Common myeloid progenitor, CD34-positive (primary cell): Measurements from ENCODE around the gene CRYGN. TPM values are rescaled to one million over a fixed set of nuclear protein-coding genes. Genes with fewer than 3 reads are reported as not detected.
A peak's percentile ranks its signal among the peaks of the same experiment; 100 is the strongest.

ENCODE experiments used
- CTCF ChIA-PET: fragments of 350-600 bp; sonication (Branson Sonifier 250); formaldehyde crosslinking; loops from one replicate; lab custom pipeline; 2021; ENCODE audit warnings: antibody characterized with exemption; lab: Charles Lee
- POLR2A ChIA-PET: fragments of 350-600 bp; sonication (Branson Sonifier 250); formaldehyde crosslinking; loops from one replicate; lab custom pipeline; 2021; ENCODE audit warnings: antibody characterized with exemption; lab: Charles Lee
- DNase-seq, 3 donors: peaks; one replicate each; pipeline versions ENCODE4 v3.0.0 to v3.0.0-alpha.2; 2013
- H3K27ac ChIP-seq, 2 experiments: 1 replicate in 1 of 2; 2 replicates in 1 of 2; pipeline ENCODE4 v1.7.0; 2013; ENCODE audit warnings: inconsistent platforms in 2 of 2, low read length in 2 of 2, mild to moderate bottlenecking in 2 of 2, low read depth in 1 of 2, moderate library complexity in 1 of 2; ENCODE audit not compliant: severe bottlenecking in 2 of 2, insufficient read depth in 1 of 2, poor library complexity in 1 of 2
- H3K27me3 ChIP-seq, 5 experiments: replicated peaks in 2 of 5; 1 replicate in 3 of 5; 2 replicates in 2 of 5; pipeline versions ENCODE4 v1.6.1 to v1.7.0; 2013; ENCODE audit warnings: low read length in 4 of 5, mild to moderate bottlenecking in 2 of 5, moderate library complexity in 2 of 5, inconsistent platforms in 1 of 5; ENCODE audit not compliant: insufficient read depth in 5 of 5, control insufficient read depth in 4 of 5
- H3K36me3 ChIP-seq, 4 experiments: 1 replicate in 2 of 4; 2 replicates in 2 of 4; pipeline versions ENCODE4 v1.6.1 to v1.7.0; 2013; ENCODE audit warnings: low read length in 3 of 4, control low read depth in 1 of 4, mild to moderate bottlenecking in 1 of 4; ENCODE audit not compliant: control insufficient read depth in 4 of 4, insufficient read depth in 4 of 4
- H3K4me1 ChIP-seq, 4 experiments: 1 replicate in 3 of 4; 2 replicates in 1 of 4; pipeline versions ENCODE4 v1.6.1 to v1.7.1; 2013; ENCODE audit warnings: low read length in 3 of 4, mild to moderate bottlenecking in 3 of 4, control low read depth in 1 of 4, inconsistent platforms in 1 of 4, moderate library complexity in 1 of 4; ENCODE audit not compliant: control insufficient read depth in 4 of 4, insufficient read depth in 4 of 4; ENCODE audit errors: control extremely low read depth in 1 of 4
- H3K4me3 ChIP-seq, 7 experiments: 1 replicate in 4 of 7; 2 replicates in 3 of 7; pipeline versions ENCODE4 v1.5.1 to v1.7.0; 2013; ENCODE audit warnings: mild to moderate bottlenecking in 7 of 7, low read length in 6 of 7, moderate library complexity in 6 of 7, inconsistent platforms in 2 of 7, low read depth in 2 of 7, control low read depth in 1 of 7; ENCODE audit not compliant: insufficient read depth in 4 of 7, control insufficient read depth in 1 of 7; ENCODE audit errors: extremely low read depth in 1 of 7
- H3K9me3 ChIP-seq, 5 experiments: 1 replicate in 4 of 5; 2 replicates in 1 of 5; pipeline versions ENCODE4 v1.6.1 to v1.7.1; 2013; ENCODE audit warnings: low read length in 4 of 5, mild to moderate bottlenecking in 2 of 5, inconsistent platforms in 1 of 5, low read depth in 1 of 5, moderate library complexity in 1 of 5; ENCODE audit not compliant: control insufficient read depth in 4 of 5, insufficient read depth in 2 of 5; ENCODE audit errors: control extremely low read depth in 1 of 5
- WGBS: methylation state at CpG from one replicate; pipeline ENCODE4 v1.1.5; 2013; ENCODE audit not compliant: insufficient coverage; 5-methylcytosine and 5-hydroxymethylcytosine counted together
- polyA plus RNA-seq: library from polyadenylated mRNA; unstranded; fragments of 120-200 nt; gene quantifications from one replicate; pipeline ENCODE4 v1.2.1, GENCODE V29; 2013

Gene CRYGN
- 0.04 TPM for polyA plus RNA-seq

GRCh38 chr7:151439855-151440798 lies at the start of gene CRYGN:
Gene CRYGN (minus strand): TSS chr7:151440141. CDS start chr7:151439917, 224 bp downstream.
- peak in 2 of 3 donors; percentile 20 to 37 for DNase-seq
- Histone ChIP-seq H3K36me3 (no peaks in the 10 kb centered on the region), H3K4me1 (peaks cover 0 to 25% (median 12%) of the 10 kb centered on the region in 4 experiments), H3K27me3 (peaks cover 0 to 28% (median 5%) of the 10 kb centered on the region in 5 experiments), H3K9me3 (no peaks in the 10 kb centered on the region), H3K27ac (no peak within 1 kb of the TSS), H3K4me3 (peak within 1 kb of the TSS in 6 of 7 experiments; percentile 9 to 72 (median 52))
- WGBS = 32% methylated on average over 36 of the region's 51 CpGs
- ChIA-PET POLR2A (no interaction called here), CTCF (interaction anchor here (0.9 to 14.8 kb wide), 3 partner anchors 8 to 70 kb away, joined by 3 to 280 read pairs (median 13); no protein-coding TSS in a partner anchor)

- CTCF ChIA-PET = no interaction called here
- WGBS = 89% methylated on average over 1 of the region's 2 CpGs
- Histone ChIP-seq H3K4me1 (peaks cover 2 to 14% (median 8%) of the 10 kb centered on the region in 4 experiments), H3K27ac (no peak overlapping the region), H3K36me3 (peaks cover 12 to 60% (median 31%) of the 10 kb centered on the region in 4 experiments), H3K9me3 (no peaks in the 10 kb centered on the region), H3K4me3 (no peak overlapping the region), H3K27me3 (no peaks in the 10 kb centered on the region)
- no peak for DNase-seq
- POLR2A ChIA-PET = no interaction called here
These were observed 49.6 kb upstream of the CRYGN start for GRCh38 chr7:151489498-151489897.

GRCh38 chr7:151488096-151488495 lies 48.2 kb upstream of the CRYGN start:
- Histone ChIP-seq H3K27ac (no peak overlapping the region), H3K4me1 (peaks cover 2 to 14% (median 8%) of the 10 kb centered on the region in 4 experiments), H3K27me3 (no peaks in the 10 kb centered on the region), H3K4me3 (no peak overlapping the region), H3K9me3 (no peaks in the 10 kb centered on the region), H3K36me3 (peaks cover 18 to 74% (median 39%) of the 10 kb centered on the region in 4 experiments)
- no peak for DNase-seq
- POLR2A ChIA-PET = no interaction called here
- CTCF ChIA-PET = interaction anchor here (0.8 to 1.3 kb wide), 3 partner anchors 9 to 22 kb away, joined by 3 read pairs; no protein-coding TSS in a partner anchor

- ChIA-PET POLR2A (no interaction called here), CTCF (interaction anchor here (0.7 to 1.3 kb wide), 3 partner anchors 8 to 29 kb away, joined by 3 read pairs; no protein-coding TSS in a partner anchor)
- Histone ChIP-seq H3K27ac (no peak overlapping the region), H3K27me3 (no peaks in the 10 kb centered on the region), H3K36me3 (peaks cover 19 to 82% (median 46%) of the 10 kb centered on the region in 4 experiments), H3K9me3 (no peaks in the 10 kb centered on the region), H3K4me3 (no peak overlapping the region), H3K4me1 (peaks cover 2 to 14% (median 8%) of the 10 kb centered on the region in 4 experiments)
- 100% methylated on average over 1 of the region's 2 CpGs for WGBS
- no peak for DNase-seq
These were observed 47.3 kb upstream of the CRYGN start for GRCh38 chr7:151487228-151487627.

- H3K9me3 ChIP-seq = no peaks in the 10 kb centered on the region
These were observed 46.1 kb upstream of the CRYGN start for GRCh38 chr7:151486074-151486473.

GRCh38 chr7:151484971-151485707 lies 45.2 kb upstream of the CRYGN start:
- peak in 2 of 3 donors; percentile 53 to 67 for DNase-seq
- 83% methylated on average over 1 of the region's 7 CpGs for WGBS
- ChIA-PET POLR2A (no interaction called here), CTCF (interaction anchor here (2.2 kb wide), 1 partner anchor 13 kb away, joined by 8 read pairs; no protein-coding TSS in a partner anchor)
- no peaks in the 10 kb centered on the region for H3K9me3 ChIP-seq
- peaks cover 2 to 13% (median 8%) of the 10 kb centered on the region in 4 experiments for H3K4me1 ChIP-seq
- no peaks in the 10 kb centered on the region for H3K27me3 ChIP-seq
- no peak overlapping the region for H3K4me3 ChIP-seq
- peaks cover 21 to 79% (median 46%) of the 10 kb centered on the region in 4 experiments for H3K36me3 ChIP-seq
- H3K27ac ChIP-seq = no peak overlapping the region

More at GRCh38 chr7:151486074-151486473, 46.1 kb upstream of the CRYGN start:
- 100% methylated on average over 3 of the region's 3 CpGs for WGBS
- no peak for DNase-seq
- no peaks in the 10 kb centered on the region for H3K27me3 ChIP-seq
- no peak overlapping the region for H3K27ac ChIP-seq
- POLR2A ChIA-PET = no interaction called here
- peaks cover 21 to 85% (median 48%) of the 10 kb centered on the region in 4 experiments for H3K36me3 ChIP-seq
- no peak overlapping the region for H3K4me3 ChIP-seq
- H3K4me1 ChIP-seq = peaks cover 2 to 13% (median 8%) of the 10 kb centered on the region in 4 experiments
- CTCF ChIA-PET = interaction anchor here (1.0 kb wide), 1 partner anchor 17 kb away, joined by 4 read pairs; no protein-coding TSS in a partner anchor
